Stimulated activated CD8-positive, alpha-beta memory T cell treated with anti-CD3 and anti-CD28 coated beads, Interleukin-4, amount 100 ng/mL, for 24 hours (primary cell): ENCODE data around the gene WWOX.

Source experiments
- DNase-seq: peaks from one replicate; pipeline ENCODE4 v3.0.0-alpha.2; 2020; ENCODE audit warnings: low read depth

The WWOX gene

GRCh38 chr16:78362524-78363135, 263.2 kb downstream of the WWOX start:
- no peak for DNase-seq

- no peak for DNase-seq
Measured at GRCh38 chr16:78363843-78364555, 264.5 kb downstream of the WWOX start.

- DNase-seq = no peak
Measured at GRCh38 chr16:78364556-78364880, 265.1 kb downstream of the WWOX start.

GRCh38 chr16:78365366-78365765, 265.9 kb downstream of the WWOX start:
- no peak for DNase-seq

DNA sequence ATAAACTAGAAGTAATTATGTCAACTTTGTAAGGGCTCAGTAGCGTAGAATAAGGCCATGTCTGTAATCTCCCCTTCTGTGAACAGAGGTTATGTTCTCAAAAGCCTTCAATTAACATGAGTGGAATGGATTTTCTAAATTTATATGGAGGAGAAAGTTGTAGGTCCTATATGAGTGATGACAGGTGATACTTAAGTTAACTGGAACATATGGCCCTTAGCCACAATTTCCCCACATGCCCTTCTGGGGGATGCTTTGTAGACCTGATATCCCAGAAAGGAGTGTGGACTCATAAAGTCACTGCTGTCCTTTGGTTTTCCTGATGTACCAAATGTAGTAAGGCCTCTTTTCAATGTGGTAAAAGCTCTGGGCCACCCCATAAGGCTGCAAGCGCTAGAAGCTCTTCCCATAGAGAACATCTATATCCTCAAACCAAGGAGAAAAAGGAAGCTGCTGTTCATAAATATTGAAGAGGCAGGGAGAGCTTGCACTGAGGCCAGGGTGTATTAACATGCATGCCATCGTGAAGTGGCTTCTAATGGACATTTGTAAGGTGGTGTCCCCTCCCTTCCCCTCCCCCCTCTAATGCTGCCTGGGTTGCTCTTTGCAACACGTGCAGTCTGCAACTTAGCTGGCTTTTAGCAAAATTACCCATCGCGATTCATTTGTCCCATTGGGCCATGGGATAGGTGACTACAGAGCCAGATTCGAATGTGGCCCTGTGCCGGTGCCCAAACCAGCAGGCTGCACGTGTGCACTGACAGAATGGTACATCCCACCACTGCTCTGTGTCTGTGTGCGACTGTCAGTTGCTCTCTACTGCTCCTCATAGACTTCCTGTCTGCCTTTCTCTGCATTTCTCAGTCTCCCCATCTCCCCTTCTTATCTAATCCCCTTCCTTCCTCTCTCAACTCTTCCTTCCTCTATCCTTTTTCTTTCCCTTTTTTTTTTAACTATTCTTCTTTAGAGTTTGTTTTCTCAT, 269.0 kb downstream of the WWOX start:
- no peak for DNase-seq

GRCh38 chr16:78372277-78372676, 272.8 kb downstream of the WWOX start:
- DNase-seq = no peak

GRCh38 chr16:78375055-78375679, 275.7 kb downstream of the WWOX start:
- DNase-seq = no peak

GRCh38 chr16:78376452-78376851, 277.0 kb downstream of the WWOX start:
- no peak for DNase-seq

DNA sequence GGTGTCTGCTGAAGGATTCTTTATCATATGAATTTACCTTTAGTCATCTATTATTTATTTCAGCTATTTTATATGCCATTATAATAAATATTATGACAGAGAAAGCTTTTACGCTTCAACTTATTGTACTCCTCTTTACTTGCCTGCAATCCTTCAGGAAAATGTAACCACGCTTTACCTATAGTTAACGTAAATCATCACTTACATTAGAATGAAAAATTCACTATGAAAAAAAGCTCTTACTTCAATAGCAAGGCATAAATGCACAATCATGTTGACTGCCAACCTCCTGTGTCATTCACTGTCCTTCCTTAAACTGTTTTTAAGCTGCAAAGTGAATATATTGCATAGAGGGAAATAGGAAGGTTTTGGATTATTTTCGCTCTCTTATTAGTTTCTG, 277.9 kb downstream of the WWOX start:
- no peak for DNase-seq

DNA sequence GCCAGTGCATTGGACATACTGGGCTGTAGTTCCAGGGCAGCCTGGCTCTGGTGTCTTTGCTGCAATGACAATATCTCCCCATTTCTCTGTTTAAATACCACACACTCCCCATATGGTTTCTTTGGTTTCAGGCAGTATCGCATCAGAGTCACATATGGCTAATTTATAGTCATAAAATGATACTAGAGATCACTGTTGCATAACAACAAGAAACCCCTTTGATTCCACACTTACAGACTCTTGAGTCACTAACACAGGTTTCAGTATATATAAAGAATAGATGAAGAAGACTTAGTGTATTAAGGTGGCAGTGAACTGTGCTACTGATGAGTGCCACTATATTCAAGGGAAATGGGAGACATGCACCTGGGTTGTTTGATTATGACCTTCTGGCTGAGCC, 281.6 kb downstream of the WWOX start:
- no peak for DNase-seq

DNA sequence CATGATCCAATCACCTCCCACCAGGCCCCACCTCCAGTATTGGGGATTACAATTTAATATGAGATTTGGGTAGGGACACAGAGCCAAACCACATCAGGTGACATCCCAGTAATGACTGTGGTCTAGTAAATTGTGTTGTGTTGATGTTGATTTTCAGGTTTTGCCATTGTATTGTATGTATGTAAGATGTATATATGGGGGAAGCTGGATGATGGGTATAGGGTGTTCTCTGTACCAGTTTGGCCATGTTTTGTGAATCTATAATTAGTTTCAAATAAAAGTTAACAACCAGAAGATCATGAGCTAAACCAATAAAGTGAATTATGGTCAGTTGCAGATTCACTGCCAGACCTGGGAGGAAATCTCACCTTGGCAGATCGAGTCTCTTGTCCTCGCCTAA, 283.7 kb downstream of the WWOX start:
- DNase-seq = no peak

GRCh38 chr16:78385086-78385805, 285.8 kb downstream of the WWOX start:
- DNase-seq = no peak

DNA sequence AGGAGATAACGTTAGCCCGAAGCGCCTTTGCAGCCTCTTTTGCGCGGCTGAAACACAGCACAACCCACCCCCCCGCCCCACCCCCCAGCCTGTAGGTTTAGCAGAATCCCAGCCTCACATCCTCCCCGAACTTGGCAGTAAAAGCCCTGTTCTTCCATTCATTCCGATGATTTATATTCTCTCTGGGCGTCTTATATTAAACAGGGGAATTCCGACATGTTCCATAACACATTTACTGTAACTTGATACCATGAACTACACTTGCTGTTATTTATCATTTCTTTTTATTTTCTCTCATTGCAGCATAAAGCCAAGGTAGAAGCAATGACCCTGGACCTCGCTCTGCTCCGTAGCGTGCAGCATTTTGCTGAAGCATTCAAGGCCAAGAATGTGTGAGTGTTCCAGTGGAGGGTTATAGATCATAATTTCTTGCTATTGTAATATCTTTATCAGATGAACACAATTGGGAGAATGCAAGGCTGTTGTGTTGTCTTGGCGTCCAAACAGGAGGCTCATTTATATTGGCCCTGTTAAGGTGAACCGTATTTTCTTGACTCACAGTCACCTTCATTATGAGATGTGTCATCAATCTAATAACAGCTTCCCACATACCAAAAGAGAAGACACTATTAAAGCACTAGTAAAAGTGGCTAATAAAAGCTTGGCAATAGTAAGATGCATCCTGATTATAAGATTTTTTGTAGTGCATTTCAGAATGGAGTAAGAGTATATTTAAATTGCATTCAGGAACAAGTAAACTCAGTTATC, 287.3 kb downstream of the WWOX start:
- DNase-seq = no peak

DNA sequence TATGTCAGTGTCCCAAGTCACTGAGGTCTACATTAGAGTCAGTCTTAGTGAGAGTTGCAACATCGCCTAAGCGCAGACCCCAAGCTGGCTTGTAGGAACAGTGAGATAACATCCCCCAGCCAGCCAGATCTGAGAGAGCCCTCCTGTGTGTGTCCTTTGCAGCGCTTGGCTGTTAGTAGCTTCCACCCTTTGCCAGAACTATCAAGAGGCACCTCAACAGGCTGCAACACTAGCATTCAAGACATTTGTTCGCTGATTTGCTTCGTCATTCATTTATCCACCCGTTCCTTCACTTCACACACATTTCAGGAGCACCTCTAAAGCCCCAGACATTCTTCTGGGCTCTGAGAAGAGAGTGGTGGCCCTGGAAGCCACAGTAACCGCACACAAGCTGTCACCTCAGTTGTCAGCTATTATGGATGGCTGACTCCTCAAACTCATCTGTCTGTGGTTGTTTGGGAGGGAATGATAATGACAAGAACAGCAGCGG, 289.6 kb downstream of the WWOX start:
- DNase-seq = no peak

- no peak for DNase-seq
Measured at GRCh38 chr16:78390092-78390491, 290.6 kb downstream of the WWOX start.

GRCh38 chr16:78390508-78391324, 291.3 kb downstream of the WWOX start:
- no peak for DNase-seq

DNA sequence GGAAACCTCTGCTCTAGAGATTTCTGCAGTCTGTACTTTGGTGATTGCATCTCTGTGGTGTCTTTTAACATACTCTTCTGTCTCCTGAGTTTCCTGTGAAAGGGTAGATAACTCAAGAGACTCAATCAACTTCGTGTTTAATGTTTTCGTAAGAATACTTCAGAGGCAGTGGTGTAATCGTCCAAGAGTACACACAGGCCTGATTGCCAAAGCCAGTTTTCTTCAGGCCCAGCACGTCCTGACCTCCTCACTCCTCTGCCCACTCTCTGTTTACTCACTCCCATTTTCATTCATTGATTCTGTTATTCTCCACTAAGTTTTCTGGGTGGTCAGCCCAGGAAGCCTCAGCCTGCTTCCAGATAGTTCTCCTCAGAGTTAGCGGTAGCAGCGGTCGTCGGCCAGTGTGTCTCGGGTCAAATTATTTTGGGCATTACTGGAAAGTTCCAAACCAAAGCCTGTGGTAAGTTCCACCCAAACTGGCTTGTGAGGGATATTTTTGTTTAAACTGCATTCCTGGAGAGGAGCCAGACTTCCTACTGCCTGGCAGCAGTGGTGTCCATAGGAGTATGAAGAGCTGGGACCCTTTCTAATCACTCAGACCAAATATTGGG, 293.2 kb downstream of the WWOX start:
- no peak for DNase-seq

DNA sequence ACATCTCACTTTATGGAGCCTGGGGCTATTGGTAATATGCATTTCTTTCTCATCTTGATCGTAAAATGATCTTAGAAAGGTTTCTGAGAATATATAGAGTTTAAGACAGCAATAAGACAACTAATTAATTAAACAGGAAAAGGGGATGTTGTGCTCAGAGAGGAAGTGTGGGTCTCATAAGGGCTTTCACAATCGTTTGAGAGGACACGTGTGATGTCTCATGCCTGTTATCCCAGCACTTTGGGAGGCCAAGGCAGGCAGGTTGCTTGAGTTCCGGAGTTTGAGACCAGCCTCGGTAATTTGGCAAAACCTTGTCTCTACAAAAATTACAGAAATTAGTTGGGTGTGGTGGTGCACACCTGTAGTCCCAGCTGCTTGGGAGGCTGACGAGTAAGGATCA, 295.6 kb downstream of the WWOX start:
- no peak for DNase-seq

- DNase-seq = no peak
Measured at GRCh38 chr16:78396046-78396445, 296.6 kb downstream of the WWOX start.

- no peak for DNase-seq
Measured at GRCh38 chr16:78396673-78397072, 297.2 kb downstream of the WWOX start.
